AG09309 (cell line): ENCODE measurements around the gene STK39.

ENCODE experiments used
- DNase-seq: peaks from one replicate; pipeline ENCODE4 v3.0.0-alpha.2; 2010; ENCODE audit warnings: low read depth
- H3K4me3 ChIP-seq: 2 replicates; pipeline ENCODE4 v1.5.1; 2011; ENCODE audit warnings: mild to moderate bottlenecking, low read depth, low read length, moderate library complexity; ENCODE audit not compliant: control insufficient read depth
- CTCF ChIP-seq: IDR thresholded peaks from 2 replicates; pipeline ENCODE4 v1.5.1; 2011; ENCODE audit warnings: mild to moderate bottlenecking, low read depth, low read length, inconsistent platforms; ENCODE audit not compliant: insufficient read depth, control insufficient read depth; ENCODE audit errors: missing control alignments

STK39 gene

DNA sequence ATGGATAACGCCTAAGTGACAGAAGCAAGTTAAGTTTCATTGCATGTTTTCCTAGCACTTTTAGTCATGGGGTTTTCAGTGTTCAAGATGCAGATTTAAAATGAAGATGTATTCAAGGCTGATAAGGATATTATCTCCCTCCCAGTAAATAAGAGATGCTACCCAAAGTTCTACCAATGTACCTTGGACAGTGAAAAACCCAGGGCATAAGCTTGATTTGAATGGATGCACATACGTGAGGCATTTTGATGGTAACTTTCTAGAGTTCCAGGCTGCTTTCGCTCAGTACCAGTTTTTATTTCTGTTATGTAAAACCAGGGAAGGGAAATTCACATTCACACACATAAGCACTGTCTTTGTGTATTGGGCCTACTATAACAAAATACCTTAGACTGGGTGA is 90.3 kb downstream of the STK39 start:
- no peak overlapping the region for H3K4me3 ChIP-seq
- TF ChIP-seq CTCF, result no peak
- DNase-seq, result no peak

GRCh38 chr2:168156661-168157060 is 90.7 kb downstream of the STK39 start:
- peak; percentile 76 for DNase-seq
- peak; percentile 5 for TF ChIP-seq CTCF
- no peak overlapping the region for H3K4me3 ChIP-seq

DNA sequence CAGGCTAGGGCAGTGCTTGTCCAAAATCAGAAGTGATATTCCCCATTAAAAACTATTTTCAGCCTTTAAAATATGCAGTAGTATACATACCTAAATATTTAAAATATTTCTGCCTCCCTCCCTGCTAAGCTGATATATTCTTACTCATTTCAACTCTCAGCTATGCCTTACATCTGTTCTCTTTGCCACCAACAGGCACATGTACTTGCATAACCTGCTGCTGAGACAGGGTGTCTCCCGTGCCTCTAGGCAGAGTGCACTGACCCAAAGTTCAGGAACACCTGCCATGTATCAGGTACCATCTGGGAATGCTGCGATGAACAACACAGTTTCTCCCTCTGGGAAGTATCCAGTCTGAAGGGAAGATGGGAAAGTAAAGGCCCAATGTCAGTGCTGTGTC is 91.7 kb downstream of the STK39 start:
- TF ChIP-seq CTCF, result no peak
- no peak overlapping the region for H3K4me3 ChIP-seq
- DNase-seq, result no peak

- TF ChIP-seq CTCF, result no peak
- H3K4me3 ChIP-seq, result no peak overlapping the region
- DNase-seq, result no peak
These were observed 92.3 kb downstream of the STK39 start for GRCh38 chr2:168155046-168155445.

- no peak for DNase-seq
- TF ChIP-seq CTCF, result no peak
- no peak overlapping the region for H3K4me3 ChIP-seq
These were observed 94.4 kb downstream of the STK39 start for GRCh38 chr2:168152902-168153530.

- DNase-seq, result no peak
- no peak overlapping the region for H3K4me3 ChIP-seq
- TF ChIP-seq CTCF, result no peak
These were observed 97.4 kb downstream of the STK39 start for GRCh38 chr2:168149986-168150385.
